Peyer's patch (tissue), 4 donors: ENCODE measurements around the gene PI4KA.

Source experiments
- CTCF ChIP-seq, 6 experiments: fragments of 450-650 bp in 4 of 6; fragments of 200-600 bp in 2 of 6; sonication (generic) in 1 of 6; IDR thresholded peaks; one replicate each; pipeline ENCODE4 v1.5.1; 2017 to 2019; ENCODE audit warnings: antibody characterized with exemption in 6 of 6, mild to moderate bottlenecking in 3 of 6, moderate library complexity in 1 of 6
- POLR2A ChIP-seq, 2 donors: fragments of 450-650 bp; IDR thresholded peaks; one replicate each; pipeline ENCODE4 v1.5.1; 2017; ENCODE audit warnings: antibody characterized with exemption in 2 of 2, mild to moderate bottlenecking in 2 of 2, moderate library complexity in 2 of 2

- no peak for TF ChIP-seq CTCF (IDR thresholded peaks at IDR 0.05)
- no peak for TF ChIP-seq POLR2A (IDR thresholded peaks at IDR 0.05)
Observed at GRCh38 chr22:20721409-20722218, 137.0 kb downstream of the PI4KA start.
